Measurements from ENCODE around the gene SLC6A20. TPM values are rescaled to one million over a fixed set of nuclear protein-coding genes. Genes with fewer than 3 reads are reported as not detected.

Gene SLC6A20
- polyA plus RNA-seq, 4 donors = 10.9 to 43.0 (median 32.7) TPM

DNA sequence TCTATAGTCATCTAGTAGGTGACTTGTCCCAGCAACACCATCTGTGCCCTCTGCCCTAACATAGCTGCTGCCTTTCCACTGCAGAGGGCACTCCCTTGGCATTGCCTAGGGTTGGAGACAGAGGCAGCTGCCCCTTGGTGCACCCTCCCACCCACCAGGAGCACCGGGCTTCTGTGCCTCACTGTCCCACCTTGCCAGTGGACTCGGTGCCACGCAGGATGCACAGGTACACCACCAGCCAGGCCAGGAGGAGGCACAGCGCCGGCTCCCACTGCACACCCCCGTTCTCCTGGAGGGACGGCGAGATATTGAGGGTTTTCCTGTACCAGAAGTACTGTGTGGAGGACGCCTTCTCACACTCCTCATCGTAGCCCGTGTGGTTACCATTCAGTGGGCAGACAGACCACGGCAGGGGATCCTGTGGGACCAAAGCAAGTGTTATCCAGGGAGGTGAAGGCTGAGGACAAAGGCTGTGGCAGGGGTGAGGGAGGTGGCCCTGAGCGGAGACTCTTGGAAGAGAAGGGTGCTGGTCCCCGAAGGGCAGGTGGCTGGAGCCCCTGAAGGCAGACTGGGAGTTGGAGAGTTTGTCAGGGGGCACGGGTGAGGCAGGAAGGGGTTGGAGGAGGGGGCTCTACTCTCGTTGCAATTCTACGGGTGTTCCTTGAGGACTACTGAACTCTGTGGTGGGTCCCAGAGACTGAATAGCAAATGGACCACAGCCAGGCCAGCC, 20.6 kb downstream of the SLC6A20 start:
- 80 to 87% (median 83%) methylated on average over 17 of the region's 17 CpGs for WGBS, 3 donors
- Histone ChIP-seq H3K4me1 (ENCODE audit: control insufficient read depth in 3 of 3, insufficient read depth in 2 of 3, low read depth in 1 of 3, low read length in 2 of 3) (peaks cover 2 to 94% (median 21%) of the 10 kb centered on the region in 3 donors), H3K9me3 (ENCODE audit: control insufficient read depth in 2 of 2, insufficient read depth in 1 of 2, low read depth in 1 of 2, low read length in 1 of 2) (no peaks in the 10 kb centered on the region), H3K36me3 (ENCODE audit: control insufficient read depth in 3 of 3, insufficient read depth in 2 of 3, low read depth in 1 of 3, low read length in 3 of 3) (peaks cover 0 to 73% (median 6%) of the 10 kb centered on the region in 3 donors), H3K27ac (ENCODE audit: low read depth in 1 of 3, low read length in 2 of 3) (peak overlapping the region in 2 of 3 donors; percentile 42 to 94), H3K27me3 (ENCODE audit: control insufficient read depth in 3 of 3, insufficient read depth in 3 of 3, low read length in 3 of 3) (no peaks in the 10 kb centered on the region), H3K4me3 (ENCODE audit: low read depth in 1 of 3, low read length in 3 of 3) (no peak overlapping the region)
- DNase-seq = no peak
- FAIRE-seq = no peak

DNA sequence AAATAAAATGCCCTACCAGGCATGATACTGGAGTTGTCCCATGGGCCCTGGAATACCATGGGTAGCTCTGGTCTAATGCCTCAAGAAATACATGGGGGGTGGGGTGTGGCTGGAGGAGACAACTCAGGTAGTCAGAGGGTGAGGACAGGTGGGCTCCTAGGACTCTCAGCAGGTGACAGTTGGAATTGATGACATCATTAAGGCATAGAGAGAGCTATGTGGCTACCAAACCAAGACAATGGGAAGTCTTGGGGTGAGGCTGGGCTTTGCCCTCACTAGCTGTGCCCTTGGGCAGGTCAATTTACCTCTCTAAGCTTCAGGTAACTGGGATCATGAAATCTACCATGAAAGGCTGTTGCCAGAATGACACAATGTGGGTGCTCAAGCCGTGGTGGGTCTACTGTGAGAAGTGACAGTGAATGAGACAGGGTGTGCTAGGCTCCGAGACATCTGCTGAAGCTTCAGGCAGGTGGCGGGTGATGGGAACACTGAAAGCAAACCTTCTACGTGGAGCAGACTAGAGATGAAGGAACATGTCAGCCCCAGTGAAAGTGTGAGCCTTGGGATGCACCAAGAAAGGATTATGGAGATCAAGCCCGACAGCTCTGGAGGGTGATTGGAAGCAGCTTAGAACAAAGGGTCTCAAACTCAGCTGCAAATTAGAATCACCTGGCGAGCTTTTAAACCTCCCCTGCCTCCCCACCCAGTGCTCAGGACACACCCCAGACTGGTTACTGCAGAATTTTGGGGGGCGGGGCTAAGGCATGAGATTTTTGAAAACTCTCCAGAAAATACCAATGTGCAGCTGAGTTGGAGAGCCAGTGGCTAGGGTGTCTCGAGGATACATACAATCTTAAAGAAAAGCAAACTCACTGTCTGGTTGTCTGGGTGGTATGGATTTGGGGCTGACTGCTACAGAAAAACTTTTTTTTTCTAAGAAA, 21.5 kb downstream of the SLC6A20 start:
- Histone ChIP-seq H3K9me3 (ENCODE audit: control insufficient read depth in 2 of 2, insufficient read depth in 1 of 2, low read depth in 1 of 2, low read length in 1 of 2) (no peaks in the 10 kb centered on the region), H3K4me3 (ENCODE audit: low read depth in 1 of 3, low read length in 3 of 3) (no peak overlapping the region), H3K4me1 (ENCODE audit: control insufficient read depth in 3 of 3, insufficient read depth in 2 of 3, low read depth in 1 of 3, low read length in 2 of 3) (peaks cover 2 to 85% (median 18%) of the 10 kb centered on the region in 3 donors), H3K36me3 (ENCODE audit: control insufficient read depth in 3 of 3, insufficient read depth in 2 of 3, low read depth in 1 of 3, low read length in 3 of 3) (peaks cover 0 to 70% (median 5%) of the 10 kb centered on the region in 3 donors), H3K27me3 (ENCODE audit: control insufficient read depth in 3 of 3, insufficient read depth in 3 of 3, low read length in 3 of 3) (no peaks in the 10 kb centered on the region), H3K27ac (ENCODE audit: low read depth in 1 of 3, low read length in 2 of 3) (peak overlapping the region; percentile 2 to 94 (median 42))
- no peak for FAIRE-seq
- peak; percentile 26 to 36 for DNase-seq
- 77 to 83% (median 81%) methylated on average over 8 of the region's 8 CpGs for WGBS, 3 donors

DNA sequence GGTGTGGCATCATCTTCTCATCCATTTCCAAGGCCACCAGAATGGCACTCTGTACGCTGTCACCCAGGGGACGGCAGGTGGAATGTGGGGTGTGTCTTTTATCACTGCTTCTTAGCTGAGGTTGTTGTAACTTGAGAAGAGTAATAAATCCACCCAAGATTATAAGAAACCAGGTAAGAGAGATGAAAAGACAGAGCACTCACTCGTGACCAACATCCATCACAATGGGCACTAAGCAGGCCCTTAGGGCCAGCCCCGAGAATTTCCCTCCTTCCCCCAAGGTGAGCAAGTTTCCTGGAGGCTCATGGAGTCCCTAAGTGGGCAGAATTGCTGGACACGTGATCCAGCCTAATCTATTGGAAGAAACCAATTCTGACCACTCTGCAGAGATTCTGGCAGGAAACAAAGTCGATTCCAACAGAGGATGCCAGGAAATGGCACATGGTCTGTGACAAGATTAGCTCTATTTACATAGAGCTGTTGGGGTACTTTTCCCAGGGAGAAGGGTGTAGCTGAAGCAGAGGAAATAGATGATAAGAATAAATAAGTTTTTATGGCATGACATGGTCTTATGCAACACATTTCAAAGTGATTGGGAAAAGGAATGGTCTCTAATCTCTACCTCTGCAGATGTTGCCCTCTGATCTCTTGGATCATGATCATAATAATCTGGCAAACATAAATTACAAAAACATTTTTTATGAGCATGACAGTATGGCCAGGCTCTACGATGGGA, 22.5 kb downstream of the SLC6A20 start:
- H3K4me3 ChIP-seq (ENCODE audit: low read depth in 1 of 3, low read length in 3 of 3) = no peak overlapping the region

DNA sequence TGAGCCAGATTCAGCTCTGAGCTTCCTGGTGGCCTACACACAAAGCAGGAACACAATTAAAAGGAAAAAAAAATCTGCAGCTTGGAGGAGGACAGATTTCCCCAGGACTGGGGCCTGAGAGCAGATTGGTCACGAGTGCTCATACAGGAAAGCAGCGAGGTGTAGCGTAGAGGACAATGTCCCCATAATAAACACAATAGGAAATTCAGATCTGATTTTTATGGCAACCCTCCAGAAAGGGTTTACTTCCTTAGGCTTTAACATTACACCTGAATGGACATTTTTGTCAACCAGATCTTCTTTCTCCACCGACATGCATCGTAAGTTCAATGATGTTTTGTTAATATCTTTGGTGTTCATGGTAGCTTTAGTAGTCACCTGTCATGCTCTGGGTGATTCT, 23.3 kb downstream of the SLC6A20 start:
- WGBS, 3 donors = 23 to 59% (median 42%) methylated on average over 5 of the region's 5 CpGs
- H3K9me3 ChIP-seq (ENCODE audit: control insufficient read depth in 2 of 2, insufficient read depth in 1 of 2, low read depth in 1 of 2, low read length in 1 of 2) = no peaks in the 10 kb centered on the region
- FAIRE-seq = no peak
- H3K27me3 ChIP-seq (ENCODE audit: control insufficient read depth in 3 of 3, insufficient read depth in 3 of 3, low read length in 3 of 3) = no peaks in the 10 kb centered on the region
- peaks cover 2 to 68% (median 8%) of the 10 kb centered on the region in 3 donors for H3K4me1 ChIP-seq (ENCODE audit: control insufficient read depth in 3 of 3, insufficient read depth in 2 of 3, low read depth in 1 of 3, low read length in 2 of 3)
- H3K27ac ChIP-seq (ENCODE audit: low read depth in 1 of 3, low read length in 2 of 3) = peak overlapping the region; percentile 50 to 94 (median 70)
- peak; percentile 72 to 81 for DNase-seq
- H3K36me3 ChIP-seq (ENCODE audit: control insufficient read depth in 3 of 3, insufficient read depth in 2 of 3, low read depth in 1 of 3, low read length in 3 of 3) = peaks cover 0 to 58% (median 6%) of the 10 kb centered on the region in 3 donors
- H3K4me3 ChIP-seq (ENCODE audit: low read depth in 1 of 3, low read length in 3 of 3) = no peak overlapping the region

More for the DNA sequence above, 22.5 kb downstream of the SLC6A20 start:
- Histone ChIP-seq H3K4me1 (ENCODE audit: control insufficient read depth in 3 of 3, insufficient read depth in 2 of 3, low read depth in 1 of 3, low read length in 2 of 3) (peaks cover 2 to 75% (median 12%) of the 10 kb centered on the region in 3 donors), H3K27me3 (ENCODE audit: control insufficient read depth in 3 of 3, insufficient read depth in 3 of 3, low read length in 3 of 3) (no peaks in the 10 kb centered on the region), H3K9me3 (ENCODE audit: control insufficient read depth in 2 of 2, insufficient read depth in 1 of 2, low read depth in 1 of 2, low read length in 1 of 2) (no peaks in the 10 kb centered on the region), H3K36me3 (ENCODE audit: control insufficient read depth in 3 of 3, insufficient read depth in 2 of 3, low read depth in 1 of 3, low read length in 3 of 3) (peaks cover 0 to 62% (median 6%) of the 10 kb centered on the region in 3 donors), H3K27ac (ENCODE audit: low read depth in 1 of 3, low read length in 2 of 3) (peak overlapping the region; percentile 50 to 94 (median 70))
- DNase-seq (peak; percentile 91), FAIRE-seq (no peak)
- 13 to 45% (median 38%) methylated on average over 7 of the region's 7 CpGs for WGBS, 3 donors

DNA sequence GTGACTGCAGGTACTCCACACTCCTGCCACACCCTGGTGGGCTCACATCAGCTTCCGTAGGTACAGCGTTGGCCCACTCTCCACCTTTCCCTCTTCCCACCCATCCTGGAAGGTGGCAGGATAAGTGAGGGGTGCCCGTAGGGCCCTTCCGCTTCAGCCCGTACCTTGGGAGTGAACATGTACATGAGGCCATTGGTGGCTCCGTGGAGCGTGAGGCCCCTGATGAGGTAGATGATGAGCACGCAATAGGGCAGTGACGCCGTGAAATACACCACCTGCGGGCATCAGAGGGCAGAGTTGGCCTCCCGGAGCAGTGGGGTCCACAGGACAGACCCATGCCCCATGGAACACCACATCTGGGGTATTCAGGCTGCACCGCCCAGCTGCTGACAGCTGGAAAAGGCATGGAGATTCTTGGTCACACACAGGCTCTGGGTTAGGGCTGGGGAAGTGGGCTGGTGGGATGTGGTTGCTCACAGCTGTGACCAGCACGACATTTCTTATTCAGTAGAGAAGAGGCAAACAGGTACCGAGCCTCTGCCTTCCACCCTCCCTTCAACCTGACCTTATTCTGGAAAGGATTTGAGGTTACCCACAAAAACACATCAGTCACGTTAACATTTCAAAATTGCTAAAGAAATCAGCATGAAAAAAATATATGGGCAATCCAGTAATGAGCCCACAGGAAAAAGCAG, 23.8 kb downstream of the SLC6A20 start:
- peaks cover 2 to 62% (median 6%) of the 10 kb centered on the region in 3 donors for H3K4me1 ChIP-seq (ENCODE audit: control insufficient read depth in 3 of 3, insufficient read depth in 2 of 3, low read depth in 1 of 3, low read length in 2 of 3)

DNA sequence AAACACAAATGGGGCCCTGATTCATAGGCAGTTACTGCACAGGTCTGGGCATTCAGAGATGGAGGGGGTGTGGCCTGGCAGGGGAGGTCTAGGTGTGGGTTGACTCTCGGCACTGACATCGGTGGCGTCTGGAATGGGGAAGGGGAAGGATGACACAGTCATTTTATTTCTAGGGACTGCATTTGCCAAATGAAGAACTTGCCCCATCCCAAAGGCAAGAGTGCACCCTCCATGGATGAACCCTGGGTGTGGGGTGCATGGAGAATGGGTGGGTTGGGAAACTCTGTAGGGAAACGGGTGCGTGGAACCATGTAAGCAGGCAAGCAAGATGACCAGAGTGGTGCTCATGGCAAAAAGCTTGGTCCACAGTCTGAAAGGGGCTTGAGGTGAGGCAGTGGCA, 24.5 kb downstream of the SLC6A20 start:
- 87 to 100% (median 99%) methylated on average over 5 of the region's 5 CpGs for WGBS, 3 donors
- H3K9me3 ChIP-seq (ENCODE audit: control insufficient read depth in 2 of 2, insufficient read depth in 1 of 2, low read depth in 1 of 2, low read length in 1 of 2) = peaks cover 0 to 3% of the 10 kb centered on the region in 2 donors
- H3K36me3 ChIP-seq (ENCODE audit: control insufficient read depth in 3 of 3, insufficient read depth in 2 of 3, low read depth in 1 of 3, low read length in 3 of 3) = peaks cover 0 to 46% (median 6%) of the 10 kb centered on the region in 3 donors
- no peaks in the 10 kb centered on the region for H3K27me3 ChIP-seq (ENCODE audit: control insufficient read depth in 3 of 3, insufficient read depth in 3 of 3, low read length in 3 of 3)
- FAIRE-seq (no peak), DNase-seq (no peak)
- H3K4me1 ChIP-seq (ENCODE audit: control insufficient read depth in 3 of 3, insufficient read depth in 2 of 3, low read depth in 1 of 3, low read length in 2 of 3) = peaks cover 2 to 56% (median 6%) of the 10 kb centered on the region in 3 donors
- H3K27ac ChIP-seq (ENCODE audit: low read depth in 1 of 3, low read length in 2 of 3) = peak overlapping the region in 1 of 3 donors; percentile 94
- no peak overlapping the region for H3K4me3 ChIP-seq (ENCODE audit: low read depth in 1 of 3, low read length in 3 of 3)

More for the DNA sequence above, 23.8 kb downstream of the SLC6A20 start:
- Histone ChIP-seq H3K27me3 (ENCODE audit: control insufficient read depth in 3 of 3, insufficient read depth in 3 of 3, low read length in 3 of 3) (no peaks in the 10 kb centered on the region), H3K9me3 (ENCODE audit: control insufficient read depth in 2 of 2, insufficient read depth in 1 of 2, low read depth in 1 of 2, low read length in 1 of 2) (peaks cover 0 to 2% of the 10 kb centered on the region in 2 donors), H3K27ac (ENCODE audit: low read depth in 1 of 3, low read length in 2 of 3) (peak overlapping the region; percentile 50 to 94 (median 59)), H3K4me3 (ENCODE audit: low read depth in 1 of 3, low read length in 3 of 3) (no peak overlapping the region), H3K36me3 (ENCODE audit: control insufficient read depth in 3 of 3, insufficient read depth in 2 of 3, low read depth in 1 of 3, low read length in 3 of 3) (peaks cover 0 to 52% (median 6%) of the 10 kb centered on the region in 3 donors)
- DNase-seq = no peak
- 82 to 86% (median 85%) methylated on average over 16 of the region's 16 CpGs for WGBS, 3 donors
- no peak for FAIRE-seq

DNA sequence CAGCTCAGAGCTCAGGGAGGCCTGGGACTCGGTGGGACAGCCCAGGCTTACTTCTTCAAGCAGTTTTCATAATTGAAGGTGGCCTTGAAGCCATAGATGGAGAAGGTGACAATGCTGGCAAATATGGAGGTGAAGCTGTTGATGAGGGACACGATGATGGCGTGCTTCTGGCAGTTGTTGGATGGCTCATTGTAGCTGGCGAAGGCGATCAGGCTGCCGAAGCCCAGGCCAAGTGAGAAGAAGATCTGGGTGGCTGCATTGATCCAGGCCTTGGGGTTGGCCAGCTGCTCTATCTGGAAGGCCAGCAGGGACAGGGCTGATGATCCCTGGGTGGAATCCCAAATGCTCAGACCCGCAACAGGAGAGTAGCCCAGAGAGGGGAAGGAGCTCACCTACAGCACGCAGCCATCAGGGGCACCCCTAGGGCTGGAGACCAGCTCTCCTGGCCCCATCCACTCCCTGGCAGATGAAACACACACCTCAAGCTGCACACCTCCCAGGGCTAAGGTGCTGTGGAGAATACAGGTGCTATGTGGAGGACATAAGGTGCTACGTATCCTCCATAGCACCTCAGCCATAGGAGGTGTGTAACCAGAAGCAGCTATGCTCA, 25.1 kb downstream of the SLC6A20 start:
- H3K27me3 ChIP-seq (ENCODE audit: control insufficient read depth in 3 of 3, insufficient read depth in 3 of 3, low read length in 3 of 3) = no peaks in the 10 kb centered on the region
- peak overlapping the region in 1 of 3 donors; percentile 94 for H3K27ac ChIP-seq (ENCODE audit: low read depth in 1 of 3, low read length in 2 of 3)
- DNase-seq (no peak), FAIRE-seq (no peak)
- no peak overlapping the region for H3K4me3 ChIP-seq (ENCODE audit: low read depth in 1 of 3, low read length in 3 of 3)
- 94 to 100% (median 97%) methylated on average over 9 of the region's 9 CpGs for WGBS, 3 donors
- peaks cover 0 to 46% (median 8%) of the 10 kb centered on the region in 3 donors for H3K36me3 ChIP-seq (ENCODE audit: control insufficient read depth in 3 of 3, insufficient read depth in 2 of 3, low read depth in 1 of 3, low read length in 3 of 3)
- H3K4me1 ChIP-seq (ENCODE audit: control insufficient read depth in 3 of 3, insufficient read depth in 2 of 3, low read depth in 1 of 3, low read length in 2 of 3) = peaks cover 2 to 50% (median 6%) of the 10 kb centered on the region in 3 donors
- H3K9me3 ChIP-seq (ENCODE audit: control insufficient read depth in 2 of 2, insufficient read depth in 1 of 2, low read depth in 1 of 2, low read length in 1 of 2) = peaks cover 0 to 3% of the 10 kb centered on the region in 2 donors

Measured in small intestine (tissue), 7 donors.